Nephron progenitor cell (in vitro differentiated cells): ENCODE data around the gene CCDC86.

ENCODE experiments used
- DNase-seq: peaks from one replicate; pipeline ENCODE4 v3.0.0; 2021
- H3K27ac Mint-ChIP-seq: 2 replicates; pipeline ENCODE4 v1.8.0; 2021; ENCODE audit warnings: mild to moderate bottlenecking, moderate library complexity, mixed read lengths
- H3K27me3 Mint-ChIP-seq: 2 replicates; pipeline ENCODE4 v1.8.0; 2021; ENCODE audit warnings: mild to moderate bottlenecking, low read depth, mixed read lengths; ENCODE audit not compliant: poor library complexity
- H3K36me3 Mint-ChIP-seq: 2 replicates; pipeline ENCODE4 v1.8.0; 2021; ENCODE audit warnings: low read depth, mixed read lengths
- H3K4me1 Mint-ChIP-seq: 2 replicates; pipeline ENCODE4 v1.8.0; 2021; ENCODE audit warnings: mixed read lengths
- H3K4me3 Mint-ChIP-seq: 2 replicates; pipeline ENCODE4 v1.8.0; 2021; ENCODE audit warnings: mild to moderate bottlenecking, moderate library complexity, mixed read lengths
- H3K9me3 Mint-ChIP-seq: 2 replicates; pipeline ENCODE4 v1.8.0; 2021; ENCODE audit warnings: mild to moderate bottlenecking, moderate library complexity, mixed read lengths
- CTCF ChIP-seq: fragments of 200-600 bp; sonication (generic); IDR thresholded peaks from 2 replicates; pipeline ENCODE4 v1.5.0; 2021; ENCODE audit warnings: antibody characterized with exemption

Gene CCDC86

DNA sequence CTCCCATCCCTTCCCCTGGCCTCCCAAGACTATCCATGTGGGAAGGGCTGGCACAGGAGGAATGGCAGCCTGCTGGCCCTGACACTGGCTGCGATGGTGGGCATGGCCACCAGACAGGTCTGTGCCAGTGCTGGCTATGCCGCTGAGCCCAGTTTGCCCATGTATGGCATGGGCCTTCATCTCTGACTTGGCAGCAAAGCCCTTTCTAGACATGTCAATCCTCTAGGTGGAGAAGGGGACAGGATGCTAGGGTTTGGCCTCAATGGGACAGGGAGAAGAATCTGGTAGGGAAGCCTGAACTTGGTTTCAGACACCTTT, 34.2 kb downstream of the CCDC86 start:
- Mint-ChIP-seq H3K27ac (no peak overlapping the region), H3K9me3 (no peaks in the 10 kb centered on the region), H3K4me1 (peaks cover 60% of the 10 kb centered on the region), H3K4me3 (no peak overlapping the region), H3K36me3 (peaks cover 8% of the 10 kb centered on the region), H3K27me3 (no peaks in the 10 kb centered on the region)
- no peak for TF ChIP-seq CTCF
- no peak for DNase-seq

DNA sequence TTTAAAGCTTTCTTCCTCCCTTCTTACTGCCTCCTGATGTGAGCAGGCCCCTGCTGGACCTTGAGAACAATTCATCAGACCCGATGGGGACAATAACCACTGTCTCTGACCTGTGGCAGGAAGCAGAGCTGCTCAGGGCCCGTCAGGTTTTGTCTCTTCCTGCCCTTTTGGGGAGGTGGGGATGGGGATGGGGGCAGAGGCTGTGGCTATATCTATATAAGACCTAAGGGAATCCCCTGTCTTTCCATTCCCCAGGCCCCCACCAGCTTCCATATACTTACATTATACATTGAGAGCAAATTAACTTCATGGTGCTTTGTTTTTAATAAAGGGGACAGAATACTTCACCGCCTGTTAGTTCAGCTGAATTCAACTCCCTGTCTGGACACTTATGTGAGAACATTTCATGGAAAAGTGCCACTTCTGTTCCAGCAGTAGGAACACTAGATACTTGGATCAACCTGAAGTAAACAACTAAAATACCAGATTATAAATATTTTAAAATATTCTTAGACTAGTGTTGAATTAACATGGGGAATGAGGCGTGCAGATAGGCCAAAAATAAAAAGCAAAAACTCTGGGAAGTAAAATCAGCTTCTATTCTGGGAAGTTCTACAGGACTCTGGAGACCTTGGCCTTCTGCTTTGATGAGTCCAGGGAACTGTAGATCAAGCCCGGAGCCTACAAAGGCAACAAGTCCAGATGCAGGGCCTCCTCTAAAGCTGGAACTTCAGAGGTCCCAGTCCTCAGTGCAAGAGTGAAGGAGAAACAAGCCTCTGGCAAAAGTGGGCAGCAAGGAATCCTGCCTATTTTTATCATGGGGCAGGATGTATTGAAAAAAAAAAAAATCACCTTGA, 36.6 kb downstream of the CCDC86 start:
- peaks cover 10% of the 10 kb centered on the region for H3K9me3 Mint-ChIP-seq
- H3K36me3 Mint-ChIP-seq, result peaks cover 28% of the 10 kb centered on the region
- H3K27me3 Mint-ChIP-seq, result no peaks in the 10 kb centered on the region
- no peak for DNase-seq
- H3K4me3 Mint-ChIP-seq, result peak overlapping the region; percentile 6
- no peak overlapping the region for H3K27ac Mint-ChIP-seq
- H3K4me1 Mint-ChIP-seq, result peaks cover 66% of the 10 kb centered on the region
- TF ChIP-seq CTCF, result no peak

- DNase-seq, result no peak
- H3K36me3 Mint-ChIP-seq, result peaks cover 34% of the 10 kb centered on the region
- peak overlapping the region; percentile 6 for H3K4me3 Mint-ChIP-seq
- no peak overlapping the region for H3K27ac Mint-ChIP-seq
- no peak for TF ChIP-seq CTCF
- H3K9me3 Mint-ChIP-seq, result peaks cover 13% of the 10 kb centered on the region
- no peaks in the 10 kb centered on the region for H3K27me3 Mint-ChIP-seq
- peaks cover 60% of the 10 kb centered on the region for H3K4me1 Mint-ChIP-seq
Measured at GRCh38 chr11:60879104-60879503, 37.2 kb downstream of the CCDC86 start.

DNA sequence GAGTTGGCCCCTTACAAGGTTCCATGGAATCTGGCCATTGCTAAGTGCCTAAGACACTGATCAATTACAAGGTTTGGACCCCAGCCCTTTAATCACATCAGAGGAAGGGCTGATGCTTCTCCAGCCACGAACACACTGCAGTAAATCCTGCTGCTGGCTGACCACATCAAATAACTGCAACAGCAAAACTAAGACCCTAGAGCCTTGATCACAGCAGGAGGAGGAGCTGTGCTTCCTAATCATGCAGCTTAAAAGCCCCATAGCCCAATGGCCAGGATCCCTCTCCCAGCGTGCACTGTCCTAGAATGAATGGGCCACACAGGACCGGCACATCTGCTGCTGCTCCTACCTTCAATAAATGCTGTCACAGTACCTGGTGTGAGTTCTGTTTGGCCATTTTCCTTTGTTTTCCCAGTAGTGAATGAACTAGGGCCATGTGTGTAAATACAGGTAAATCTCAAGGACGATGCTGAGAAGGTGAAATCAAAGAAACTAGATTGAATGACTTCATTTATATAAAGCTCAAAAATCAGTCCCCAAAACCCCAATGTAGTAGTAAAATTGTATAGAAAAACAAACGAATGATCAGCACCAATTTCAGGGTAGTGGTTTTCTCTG, 38.2 kb downstream of the CCDC86 start:
- Mint-ChIP-seq H3K9me3 (peaks cover 17% of the 10 kb centered on the region), H3K36me3 (peaks cover 42% of the 10 kb centered on the region), H3K27ac (peak overlapping the region; percentile 54), H3K4me1 (peaks cover 51% of the 10 kb centered on the region), H3K4me3 (peak overlapping the region; percentile 31), H3K27me3 (no peaks in the 10 kb centered on the region)
- no peak for TF ChIP-seq CTCF
- DNase-seq, result peak; percentile 22

- no peak for TF ChIP-seq CTCF
- no peaks in the 10 kb centered on the region for H3K27me3 Mint-ChIP-seq
- H3K36me3 Mint-ChIP-seq, result peaks cover 48% of the 10 kb centered on the region
- H3K27ac Mint-ChIP-seq, result peak overlapping the region; percentile 79
- peak overlapping the region; percentile 64 for H3K4me3 Mint-ChIP-seq
- peaks cover 24% of the 10 kb centered on the region for H3K9me3 Mint-ChIP-seq
- peaks cover 51% of the 10 kb centered on the region for H3K4me1 Mint-ChIP-seq
- peak; percentile 25 for DNase-seq
Measured at GRCh38 chr11:60880643-60881282, 38.9 kb downstream of the CCDC86 start.
